HepG2 (cell line): ENCODE results near the gene FNDC3B. TPM values are rescaled to one million over a fixed set of nuclear protein-coding genes. Genes with fewer than 3 reads are reported as not detected.

Experiments
- ATAC-seq: fragments of 200-7000 bp; cut with Tn5 transposase; 3 replicates; pipeline ENCODE4 v1.9.1; 2020; ENCODE audit warnings: mild to moderate bottlenecking, moderate library complexity
- BruUV-seq: library from RNA; stranded (reverse); fragments of 400-500 nt; replicated peaks from 2 replicates; lab custom pipeline; 2021; lab: Mats Ljungman, UMichigan
- CTCF ChIA-PET: fragments of 300-600 bp; formaldehyde crosslinking; extraction: SDS; loops from one replicate; lab custom pipeline; 2021; ENCODE audit warnings: low total read pairs, inconsistent platforms, low intra/inter-chr PET ratio; lab: Yijun Ruan, JAX
- POLR2A ChIA-PET: fragments of 350-600 bp; sonication (Branson Sonifier 250); formaldehyde crosslinking; loops from one replicate; lab custom pipeline; 2020; ENCODE audit warnings: antibody characterized with exemption, inconsistent platforms; lab: Yijun Ruan, JAX
- DNase-seq: peaks from one replicate; pipeline ENCODE4 v3.0.0-alpha.2; 2015; ENCODE audit warnings: low spot score
- FAIRE-seq: peaks from 3 replicates; lab custom pipeline; 2011; peaks lifted over from hg19 to GRCh38; lab: Jason Lieb, UNC
- H2AFZ ChIP-seq: one replicate; pipeline ENCODE4 v1.6.1; 2011; ENCODE audit warnings: low read length, inconsistent platforms
- H3K27ac ChIP-seq: fragments of 300-600 bp; 3 replicates; pipeline ENCODE4 v1.8.0; 2011; ENCODE audit warnings: mixed run types, mild to moderate bottlenecking, mixed read lengths, low read length, inconsistent platforms; ENCODE audit not compliant: insufficient read depth; ENCODE audit errors: extremely low read length
- H3K27me3 ChIP-seq, 2 experiments: fragments of 200-600 bp in 1 of 2; 2 replicates in 1 of 2; 3 replicates in 1 of 2; pipeline versions ENCODE4 v1.6.0 to v1.8.0; 2011; ENCODE audit warnings: low read length in 2 of 2, mild to moderate bottlenecking in 2 of 2, moderate library complexity in 2 of 2, inconsistent platforms in 1 of 2; ENCODE audit not compliant: insufficient read depth in 2 of 2, control insufficient read depth in 1 of 2
- H3K36me3 ChIP-seq, 2 experiments: fragments of 200-600 bp in 1 of 2; replicated peaks in 1 of 2; 2 replicates in 1 of 2; 3 replicates in 1 of 2; pipeline versions ENCODE4 v1.5.1 to v1.8.0; 2011; ENCODE audit warnings: low read length in 2 of 2, inconsistent platforms in 1 of 2; ENCODE audit not compliant: insufficient read depth in 2 of 2, control insufficient read depth in 1 of 2
- H3K4me1 ChIP-seq: 2 replicates; pipeline ENCODE4 v1.5.1; 2012; ENCODE audit warnings: low read length, inconsistent platforms; ENCODE audit not compliant: insufficient read depth
- H3K4me2 ChIP-seq: 2 replicates; pipeline ENCODE4 v1.6.0; 2011; ENCODE audit warnings: low read depth, low read length, inconsistent platforms
- H3K4me3 ChIP-seq, 3 experiments: fragments of 200-600 bp in 1 of 3; sonication (generic), shearing (Covaris generic) in 1 of 3; replicated peaks in 1 of 3; 2 replicates each; pipeline ENCODE4 v1.5.1; 2011 to 2016; ENCODE audit warnings: low read length in 3 of 3, inconsistent platforms in 2 of 3, low read depth in 2 of 3, mild to moderate bottlenecking in 2 of 3, control low read depth in 1 of 3, mixed read lengths in 1 of 3; ENCODE audit not compliant: insufficient read depth in 1 of 3
- H3K79me2 ChIP-seq: one replicate; pipeline ENCODE4 v1.6.1; 2011; ENCODE audit warnings: low read length, inconsistent platforms; ENCODE audit not compliant: insufficient read depth
- H3K9ac ChIP-seq: 2 replicates; pipeline ENCODE4 v1.6.0; 2011; ENCODE audit warnings: mild to moderate bottlenecking, low read depth, low read length, inconsistent platforms; ENCODE audit not compliant: insufficient read depth
- H3K9me3 ChIP-seq: 2 replicates; pipeline ENCODE4 v1.5.1; 2012; ENCODE audit warnings: mild to moderate bottlenecking, low read length
- H4K20me1 ChIP-seq: 2 replicates; pipeline ENCODE4 v1.6.0; 2011; ENCODE audit warnings: inconsistent platforms, mild to moderate bottlenecking, low read length, moderate library complexity; ENCODE audit not compliant: insufficient read depth
- AGO2 ChIP-seq: fragments of 200-400 bp; formaldehyde crosslinking; optimal IDR thresholded peaks from 2 replicates; pipeline ENCODE3; 2017; ENCODE audit warnings: mild to moderate bottlenecking, low read depth, low read length, moderate library complexity
- CREM ChIP-seq, 2 experiments: sonication (generic) in 1 of 2; formaldehyde crosslinking in 1 of 2; IDR thresholded peaks; 2 replicates each; pipeline versions ENCODE4 v1.4.0 to v1.6.1; 2016 to 2020; ENCODE audit warnings: antibody characterized with exemption in 1 of 2, mild to moderate bottlenecking in 1 of 2, missing genetic modification reagents in 1 of 2
- FIP1L1 ChIP-seq: fragments of 200-400 bp; formaldehyde crosslinking; IDR thresholded peaks from 2 replicates; pipeline ENCODE4 v1.6.1; 2018; ENCODE audit warnings: low read depth, mild to moderate bottlenecking, low read length, moderate library complexity, borderline replicate concordance; ENCODE audit not compliant: insufficient read depth
- KDM6A ChIP-seq: IDR thresholded peaks from 2 replicates; pipeline ENCODE4 v1.6.1; 2016; ENCODE audit warnings: low read depth
- NRL ChIP-seq: sonication (generic); formaldehyde crosslinking; IDR thresholded peaks from 2 replicates; pipeline ENCODE4 v1.5.0; 2020; ENCODE audit warnings: missing genetic modification reagents, mild to moderate bottlenecking, moderate library complexity, borderline replicate concordance
- ZNF570 ChIP-seq: sonication (generic); formaldehyde crosslinking; IDR thresholded peaks from 2 replicates; pipeline ENCODE4 v1.4.0; 2020; ENCODE audit warnings: mild to moderate bottlenecking, missing genetic modification reagents, borderline replicate concordance
- WGBS: methylation state at CpG from one replicate; pipeline ENCODE4 v1.1.6; 2017; ENCODE audit warnings: low lambda C conversion rate; 5-methylcytosine and 5-hydroxymethylcytosine counted together
- in situ Hi-C: cut with HindIII; loops from 2 replicates; pipeline ENCODE4 v1.10.0; 2017; ENCODE audit warnings: low pct_unique_long_range_greater_than_20kb; ENCODE audit not compliant: extremely low pct_ligation_motif_present
- intact Hi-C: fragments of 100-400 bp; cut with micrococcal nuclease; formaldehyde crosslinking; loops from one replicate; pipeline ENCODE4 v1.10.0; 2022; ENCODE audit not compliant: unreplicated experiment
- polyA plus RNA-seq, 8 experiments: library from polyadenylated mRNA; depleted of rRNA in 3 of 8; stranded (reverse) in 7 of 8; unstranded in 1 of 8; fragments of >200 nt; fragmentation: Illumina TruSeq in 4 of 8; extraction: Trizol in 4 of 8; gene quantifications; 2 replicates each; pipeline versions ENCODE4 v1.2.1 to v1.2.3, GENCODE V29; 2011 to 2016; ENCODE audit warnings: low read depth in 4 of 8, missing spikeins in 1 of 8, mixed read lengths in 1 of 8; ENCODE audit not compliant: insufficient read depth in 1 of 8
- total RNA-seq, 5 experiments: library from RNA; depleted of rRNA; stranded (reverse); fragments of >200 nt; fragmentation: Illumina TruSeq; extraction: Trizol; gene quantifications; 2 replicates each; pipeline ENCODE4 v1.2.3, GENCODE V29; 2016; ENCODE audit warnings: low read depth in 1 of 5
- TF ChIP-seq, protein P1 (sequence below): sonication (generic); formaldehyde crosslinking; conservative IDR thresholded peaks from 2 replicates; pipeline ENCODE4 v1.8.0; 2022; ENCODE audit warnings: mild to moderate bottlenecking, moderate library complexity, missing genetic modification reagents

FNDC3B gene
- total and polyA plus RNA-seq, 2 of the 13 experiments (the other 11 are each of a cell fraction or from before 2014, with no cell fraction given) = 74.8 to 103 TPM

DNA sequence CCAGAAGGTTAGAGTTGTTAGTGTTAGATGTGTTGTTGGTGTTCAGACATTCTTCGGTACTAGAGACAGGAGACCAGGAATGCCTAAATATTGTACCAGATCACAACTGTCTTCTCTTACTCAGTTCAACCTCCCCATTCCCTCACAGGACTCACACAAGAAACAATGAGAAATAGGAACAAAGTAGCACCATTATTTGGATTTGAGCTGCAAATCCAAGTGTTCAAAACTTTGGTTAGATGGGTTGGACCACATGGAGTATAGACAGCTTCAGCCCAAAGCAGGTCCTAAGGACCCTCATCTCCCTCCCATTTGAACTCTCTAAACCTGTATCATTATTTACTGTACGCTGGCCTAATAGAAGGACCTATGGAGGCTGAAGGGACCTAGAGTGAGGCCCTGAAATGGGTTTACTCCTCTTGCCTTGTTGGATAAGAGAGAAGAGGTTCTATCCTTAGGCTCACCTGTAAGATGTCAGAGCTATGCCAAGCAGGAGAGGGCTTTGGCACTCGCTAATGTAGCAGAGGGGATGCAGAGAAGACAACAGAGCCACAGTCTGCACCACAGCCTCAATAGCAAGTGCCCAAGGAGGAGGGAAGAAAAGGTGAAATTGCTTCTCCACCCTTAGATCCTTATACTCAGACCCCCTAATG lies 70.9 kb downstream of the FNDC3B start (continued):
- TF ChIP-seq ZNF570 (CRISPR knock-in tag) (no peak), AGO2 (peak; percentile 2)

DNA sequence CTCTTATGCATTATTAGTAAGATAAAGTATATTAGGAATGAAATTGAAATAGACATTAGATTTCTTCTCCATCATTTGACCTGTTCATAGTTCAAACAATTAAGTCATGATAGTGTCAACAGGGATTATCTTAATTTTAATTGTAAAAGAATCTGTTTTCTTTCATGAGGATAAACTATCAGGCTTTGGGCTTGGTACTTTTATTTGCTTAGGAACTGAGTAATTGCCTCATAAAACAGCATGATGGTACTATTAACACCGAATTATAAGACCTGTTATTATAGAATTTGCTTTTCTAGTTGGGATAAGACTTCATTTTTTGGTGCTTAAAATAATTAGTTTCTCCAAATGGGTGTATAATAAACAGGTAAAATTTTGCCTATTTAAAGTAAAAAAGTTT lies 71.8 kb downstream of the FNDC3B start:
- ATAC-seq (no peak), FAIRE-seq (no peak), DNase-seq (no peak)
- Histone ChIP-seq H2AFZ (no peak overlapping the region), H3K9me3 (no peaks in the 10 kb centered on the region), H3K27ac (no peak overlapping the region), H3K9ac (no peak overlapping the region), H3K4me1 (peaks cover 96% of the 10 kb centered on the region), H3K4me3 (no peak overlapping the region), H3K36me3 (peaks cover 22 to 77% of the 10 kb centered on the region in 2 experiments), H3K27me3 (no peaks in the 10 kb centered on the region), H3K4me2 (no peak overlapping the region), H3K79me2 (peaks cover 96% of the 10 kb centered on the region), H4K20me1 (peaks cover 98% of the 10 kb centered on the region)
- TF ChIP-seq KDM6A = no peak
- TF ChIP-seq FIP1L1 = no peak
- TF ChIP-seq CREM (IDR thresholded peaks at IDR 0.05) = no peak
- no peak for TF ChIP-seq CREM (CRISPR knock-in tag; IDR thresholded peaks at IDR 0.05)
- TF ChIP-seq NRL (CRISPR knock-in tag) = no peak
- TF ChIP-seq, protein P1, sequence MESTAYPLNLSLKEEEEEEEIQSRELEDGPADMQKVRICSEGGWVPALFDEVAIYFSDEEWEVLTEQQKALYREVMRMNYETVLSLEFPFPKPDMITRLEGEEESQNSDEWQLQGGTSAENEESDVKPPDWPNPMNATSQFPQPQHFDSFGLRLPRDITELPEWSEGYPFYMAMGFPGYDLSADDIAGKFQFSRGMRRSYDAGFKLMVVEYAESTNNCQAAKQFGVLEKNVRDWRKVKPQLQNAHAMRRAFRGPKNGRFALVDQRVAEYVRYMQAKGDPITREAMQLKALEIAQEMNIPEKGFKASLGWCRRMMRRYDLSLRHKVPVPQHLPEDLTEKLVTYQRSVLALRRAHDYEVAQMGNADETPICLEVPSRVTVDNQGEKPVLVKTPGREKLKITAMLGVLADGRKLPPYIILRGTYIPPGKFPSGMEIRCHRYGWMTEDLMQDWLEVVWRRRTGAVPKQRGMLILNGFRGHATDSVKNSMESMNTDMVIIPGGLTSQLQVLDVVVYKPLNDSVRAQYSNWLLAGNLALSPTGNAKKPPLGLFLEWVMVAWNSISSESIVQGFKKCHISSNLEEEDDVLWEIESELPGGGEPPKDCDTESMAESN (CRISPR knock-in tag) = no peak
- BruUV-seq = no TSS peak
- POLR2A ChIA-PET = no interaction called here
- intact Hi-C loops = no loop called here
- in situ Hi-C loops = no loop called here
- WGBS = 98% methylated on average over 1 of the region's 1 CpG
- CTCF ChIA-PET = no interaction called here
